Measurements from ENCODE around the gene MICALL2. TPM values are rescaled to one million over a fixed set of nuclear protein-coding genes. Genes with fewer than 3 reads are reported as not detected.

Gene MICALL2
- polyA plus RNA-seq, 1 of the 3 experiments (the other 2 are of a cell fraction): 38.8 TPM

DNA sequence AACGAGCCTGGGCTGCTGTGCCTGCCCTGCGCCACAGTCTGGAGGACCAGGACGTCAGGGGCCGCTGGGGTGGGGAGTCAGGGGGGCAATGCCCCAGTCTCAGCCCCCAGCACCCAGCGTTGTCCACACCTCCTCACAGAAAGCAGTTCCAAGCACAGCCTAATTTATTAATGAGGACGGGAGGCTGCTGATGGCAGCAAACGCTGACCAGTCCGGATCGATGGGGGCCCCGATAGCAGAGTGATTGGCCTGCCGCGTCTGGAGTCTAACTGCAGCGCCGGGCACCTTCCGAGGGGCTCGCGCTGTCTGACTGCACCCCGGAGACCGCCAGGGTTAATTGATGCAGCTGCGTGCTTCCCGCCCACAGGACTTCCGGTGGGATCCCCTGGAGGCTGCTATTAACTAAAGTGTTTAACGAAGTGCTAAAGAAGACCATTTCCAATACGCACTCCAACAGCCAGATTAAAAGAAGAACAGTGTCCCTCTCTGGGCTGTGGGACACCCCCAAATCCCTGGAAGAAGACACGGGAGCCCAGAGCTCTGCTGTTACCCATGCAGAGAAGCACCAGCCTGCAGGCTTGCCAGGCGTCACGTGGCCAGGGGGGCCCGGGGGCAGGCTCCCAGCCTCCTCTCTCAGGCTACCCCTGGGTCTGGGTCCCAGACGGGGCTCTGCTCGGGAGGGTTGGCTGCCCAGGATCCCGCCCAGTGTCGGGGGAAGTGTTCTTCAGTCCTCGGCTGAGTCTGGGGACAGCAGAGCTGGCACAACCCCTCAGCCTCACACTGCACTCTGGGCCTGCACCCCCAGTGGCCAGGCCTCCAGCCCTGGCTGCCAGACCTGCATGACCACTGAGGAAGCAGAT lies 63.8 kb downstream of the MICALL2 start:
- peak; percentile 32 for DNase-seq
- Histone ChIP-seq H3F3A (replicated peaks; ENCODE audit: insufficient read depth) (no peaks in the 10 kb centered on the region), H3K9me2 (no peaks in the 10 kb centered on the region), H3K79me2 (ENCODE audit: insufficient read depth) (no peaks in the 10 kb centered on the region), H3K27ac (ENCODE audit: low read depth in 2 of 2, low read length in 1 of 2) (no peak overlapping the region), H2AFZ (ENCODE audit: low read depth) (no peak overlapping the region), H3K9me3 (no peaks in the 10 kb centered on the region), H3K4me1 (ENCODE audit: control insufficient read depth in 1 of 2, insufficient read depth in 2 of 2, low read depth in 1 of 2, low read length in 1 of 2) (no peaks in the 10 kb centered on the region), H3K4me2 (no peak overlapping the region), H4K20me1 (ENCODE audit: insufficient read depth) (no peaks in the 10 kb centered on the region), H3K4me3 (ENCODE audit: low read depth in 2 of 2, low read length in 1 of 2) (no peak overlapping the region), H3K27me3 (ENCODE audit: insufficient read depth) (peaks cover 93% of the 10 kb centered on the region), H3K9ac (no peak overlapping the region), H3K36me3 (replicated peaks in 1 of 2; ENCODE audit: control insufficient read depth in 1 of 2, insufficient read depth in 2 of 2, low read length in 1 of 2) (no peaks in the 10 kb centered on the region)
- ChIA-PET CTCF (interaction anchor here (1.4 to 12.1 kb wide), 3 partner anchors 18 to 170 kb away, joined by 4 to 81 read pairs (median 9); no protein-coding TSS in a partner anchor), POLR2A (no interaction called here)
- 11% methylated on average over 11 of the region's 33 CpGs for WGBS (ENCODE audit: low lambda C conversion rate)
- 0 out of 2 replicates have a peak, but pooled peaks have one; percentile 36 for TF ChIP-seq USF1 (IDR thresholded peaks at IDR 0.05; ENCODE audit: borderline replicate concordance, low read depth)
- no peak for TF ChIP-seq POLR2AphosphoS5 (IDR thresholded peaks at IDR 0.05; ENCODE audit: low read depth, low read length)

DNA sequence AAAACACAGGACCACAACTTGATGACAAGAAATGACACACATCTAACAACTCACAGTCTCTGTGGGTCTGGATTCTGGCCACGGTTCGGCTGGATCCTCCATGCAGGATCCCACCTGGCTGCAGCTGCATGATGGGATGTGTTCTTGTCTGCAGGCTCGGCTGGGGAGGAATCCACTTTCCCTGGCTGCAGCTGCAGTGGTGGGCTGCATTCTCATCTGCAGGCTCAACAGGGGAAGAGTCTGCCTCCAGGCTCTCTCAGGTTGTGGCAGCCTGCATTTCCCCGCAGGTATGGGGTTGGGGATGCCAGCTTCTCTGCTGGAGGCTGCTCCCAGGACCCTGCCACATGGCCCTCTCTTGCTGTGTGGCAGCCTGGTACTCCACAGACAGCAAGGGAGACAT lies 64.9 kb downstream of the MICALL2 start:
- Histone ChIP-seq H3K79me2 (ENCODE audit: insufficient read depth) (no peaks in the 10 kb centered on the region), H3K9me3 (no peaks in the 10 kb centered on the region), H3K9ac (no peak overlapping the region), H3K4me2 (no peak overlapping the region), H3K27ac (ENCODE audit: low read depth in 2 of 2, low read length in 1 of 2) (no peak overlapping the region), H3F3A (replicated peaks; ENCODE audit: insufficient read depth) (no peaks in the 10 kb centered on the region), H3K4me1 (ENCODE audit: control insufficient read depth in 1 of 2, insufficient read depth in 2 of 2, low read depth in 1 of 2, low read length in 1 of 2) (no peaks in the 10 kb centered on the region), H2AFZ (ENCODE audit: low read depth) (no peak overlapping the region), H3K4me3 (ENCODE audit: low read depth in 2 of 2, low read length in 1 of 2) (no peak overlapping the region), H4K20me1 (ENCODE audit: insufficient read depth) (no peaks in the 10 kb centered on the region), H3K9me2 (no peaks in the 10 kb centered on the region), H3K27me3 (ENCODE audit: insufficient read depth) (peaks cover 93% of the 10 kb centered on the region), H3K36me3 (replicated peaks in 1 of 2; ENCODE audit: control insufficient read depth in 1 of 2, insufficient read depth in 2 of 2, low read length in 1 of 2) (no peaks in the 10 kb centered on the region)
- 17% methylated on average over 4 of the region's 4 CpGs for WGBS (ENCODE audit: low lambda C conversion rate)
- no peak for DNase-seq
- CTCF ChIA-PET: interaction anchor here (1.0 to 12.1 kb wide), 4 partner anchors 9 to 38 kb away, joined by 3 to 81 read pairs (median 5); no protein-coding TSS in a partner anchor
- TF ChIP-seq, protein P1, sequence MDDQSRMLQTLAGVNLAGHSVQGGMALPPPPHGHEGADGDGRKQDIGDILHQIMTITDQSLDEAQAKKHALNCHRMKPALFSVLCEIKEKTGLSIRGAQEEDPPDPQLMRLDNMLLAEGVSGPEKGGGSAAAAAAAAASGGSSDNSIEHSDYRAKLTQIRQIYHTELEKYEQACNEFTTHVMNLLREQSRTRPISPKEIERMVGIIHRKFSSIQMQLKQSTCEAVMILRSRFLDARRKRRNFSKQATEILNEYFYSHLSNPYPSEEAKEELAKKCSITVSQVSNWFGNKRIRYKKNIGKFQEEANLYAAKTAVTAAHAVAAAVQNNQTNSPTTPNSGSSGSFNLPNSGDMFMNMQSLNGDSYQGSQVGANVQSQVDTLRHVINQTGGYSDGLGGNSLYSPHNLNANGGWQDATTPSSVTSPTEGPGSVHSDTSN (IDR thresholded peaks at IDR 0.05): no peak
- TF ChIP-seq, protein P2, sequence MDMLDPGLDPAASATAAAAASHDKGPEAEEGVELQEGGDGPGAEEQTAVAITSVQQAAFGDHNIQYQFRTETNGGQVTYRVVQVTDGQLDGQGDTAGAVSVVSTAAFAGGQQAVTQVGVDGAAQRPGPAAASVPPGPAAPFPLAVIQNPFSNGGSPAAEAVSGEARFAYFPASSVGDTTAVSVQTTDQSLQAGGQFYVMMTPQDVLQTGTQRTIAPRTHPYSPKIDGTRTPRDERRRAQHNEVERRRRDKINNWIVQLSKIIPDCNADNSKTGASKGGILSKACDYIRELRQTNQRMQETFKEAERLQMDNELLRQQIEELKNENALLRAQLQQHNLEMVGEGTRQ (IDR thresholded peaks at IDR 0.05; ENCODE audit: borderline replicate concordance, low read depth, low read length): no peak
- TF ChIP-seq GATA2 (CRISPR knock-in tag; IDR thresholded peaks at IDR 0.05) (no peak), FOSL2 (IDR thresholded peaks at IDR 0.05; ENCODE audit: borderline replicate concordance, low read depth) (no peak), RXRA (IDR thresholded peaks at IDR 0.05; ENCODE audit: borderline replicate concordance, low read depth) (no peak), FOXJ3 (CRISPR knock-in tag; IDR thresholded peaks at IDR 0.05) (no peak), TEAD4 (IDR thresholded peaks at IDR 0.05; ENCODE audit: borderline replicate concordance, insufficient read depth) (no peak)
- TF ChIP-seq, protein P3, sequence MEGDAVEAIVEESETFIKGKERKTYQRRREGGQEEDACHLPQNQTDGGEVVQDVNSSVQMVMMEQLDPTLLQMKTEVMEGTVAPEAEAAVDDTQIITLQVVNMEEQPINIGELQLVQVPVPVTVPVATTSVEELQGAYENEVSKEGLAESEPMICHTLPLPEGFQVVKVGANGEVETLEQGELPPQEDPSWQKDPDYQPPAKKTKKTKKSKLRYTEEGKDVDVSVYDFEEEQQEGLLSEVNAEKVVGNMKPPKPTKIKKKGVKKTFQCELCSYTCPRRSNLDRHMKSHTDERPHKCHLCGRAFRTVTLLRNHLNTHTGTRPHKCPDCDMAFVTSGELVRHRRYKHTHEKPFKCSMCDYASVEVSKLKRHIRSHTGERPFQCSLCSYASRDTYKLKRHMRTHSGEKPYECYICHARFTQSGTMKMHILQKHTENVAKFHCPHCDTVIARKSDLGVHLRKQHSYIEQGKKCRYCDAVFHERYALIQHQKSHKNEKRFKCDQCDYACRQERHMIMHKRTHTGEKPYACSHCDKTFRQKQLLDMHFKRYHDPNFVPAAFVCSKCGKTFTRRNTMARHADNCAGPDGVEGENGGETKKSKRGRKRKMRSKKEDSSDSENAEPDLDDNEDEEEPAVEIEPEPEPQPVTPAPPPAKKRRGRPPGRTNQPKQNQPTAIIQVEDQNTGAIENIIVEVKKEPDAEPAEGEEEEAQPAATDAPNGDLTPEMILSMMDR (IDR thresholded peaks at IDR 0.05): no peak
- TF ChIP-seq, protein P4, sequence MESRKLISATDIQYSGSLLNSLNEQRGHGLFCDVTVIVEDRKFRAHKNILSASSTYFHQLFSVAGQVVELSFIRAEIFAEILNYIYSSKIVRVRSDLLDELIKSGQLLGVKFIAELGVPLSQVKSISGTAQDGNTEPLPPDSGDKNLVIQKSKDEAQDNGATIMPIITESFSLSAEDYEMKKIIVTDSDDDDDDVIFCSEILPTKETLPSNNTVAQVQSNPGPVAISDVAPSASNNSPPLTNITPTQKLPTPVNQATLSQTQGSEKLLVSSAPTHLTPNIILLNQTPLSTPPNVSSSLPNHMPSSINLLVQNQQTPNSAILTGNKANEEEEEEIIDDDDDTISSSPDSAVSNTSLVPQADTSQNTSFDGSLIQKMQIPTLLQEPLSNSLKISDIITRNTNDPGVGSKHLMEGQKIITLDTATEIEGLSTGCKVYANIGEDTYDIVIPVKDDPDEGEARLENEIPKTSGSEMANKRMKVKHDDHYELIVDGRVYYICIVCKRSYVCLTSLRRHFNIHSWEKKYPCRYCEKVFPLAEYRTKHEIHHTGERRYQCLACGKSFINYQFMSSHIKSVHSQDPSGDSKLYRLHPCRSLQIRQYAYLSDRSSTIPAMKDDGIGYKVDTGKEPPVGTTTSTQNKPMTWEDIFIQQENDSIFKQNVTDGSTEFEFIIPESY (IDR thresholded peaks at IDR 0.05; ENCODE audit: borderline replicate concordance, low read depth): no peak
- POLR2A ChIA-PET: no interaction called here

All from SK-N-SH (cell line).